NCI-H1930 (cell line): ENCODE measurements around the gene EEFSEC.
A peak's percentile ranks its signal among the peaks of the same experiment; 100 is the strongest.

Experiments
- DNase-seq, 2 experiments: peaks; one replicate each; lab custom pipeline; 2025; lab: John Stamatoyannopoulos, UW

The EEFSEC gene

GRCh38 chr3:128412180-128413002 is 259.1 kb downstream of the EEFSEC start:
- no peak for DNase-seq

DNA sequence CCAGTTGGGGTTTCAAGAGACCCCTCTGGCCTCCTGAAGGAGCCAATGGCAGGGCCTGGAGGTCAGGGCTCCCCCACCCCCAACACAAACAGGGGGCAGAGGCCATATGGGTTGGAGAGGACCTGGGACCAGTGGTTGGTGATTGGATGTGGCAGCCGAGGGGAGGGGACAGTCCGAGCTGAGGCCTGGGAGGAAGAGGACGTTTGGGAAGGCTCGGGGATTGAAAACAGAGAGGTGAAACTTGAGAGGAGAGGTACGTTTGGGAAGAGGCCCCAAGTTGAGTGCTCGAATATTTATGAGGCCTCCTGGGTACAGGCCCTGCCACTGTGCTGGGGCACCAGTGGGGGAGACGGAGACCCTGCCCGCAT is 259.7 kb downstream of the EEFSEC start:
- DNase-seq, result no peak

DNA sequence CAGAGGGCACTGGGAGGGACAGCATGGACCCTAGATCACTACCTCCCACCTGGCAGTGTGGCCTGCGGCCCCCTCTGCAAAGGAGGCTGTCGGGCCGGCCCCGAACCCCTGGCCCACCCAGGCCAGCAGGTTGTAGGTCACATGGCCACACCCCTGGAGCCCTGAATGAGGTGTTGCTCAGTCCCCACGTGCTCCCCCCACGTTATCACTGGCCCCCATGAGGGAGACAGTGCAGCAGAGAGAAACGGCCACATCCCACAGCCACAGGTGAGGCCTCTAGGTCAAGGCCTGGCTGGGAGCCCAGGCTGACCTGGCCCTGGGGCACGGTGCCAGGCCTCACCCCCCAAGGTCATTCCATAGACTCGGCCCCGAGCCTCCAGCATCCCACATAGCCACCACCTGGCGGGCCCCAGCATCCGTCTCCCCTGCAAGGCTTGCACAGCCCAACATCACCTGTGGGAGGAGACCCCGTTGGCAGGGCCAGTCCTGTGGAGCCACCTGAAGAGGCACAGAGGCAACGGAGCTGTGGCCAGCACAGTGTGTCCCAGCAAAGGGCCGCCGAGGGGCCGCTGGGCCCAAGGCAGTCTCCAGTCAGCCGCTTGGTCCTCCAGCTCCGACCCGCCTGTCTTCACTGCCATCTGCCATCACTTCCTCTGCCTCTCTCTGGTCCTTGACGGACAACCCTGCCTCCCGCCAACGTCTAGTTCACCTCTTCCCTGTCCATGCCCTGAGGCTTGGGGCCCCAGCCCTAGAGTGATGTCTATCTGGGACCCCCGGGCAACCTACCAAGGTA is 260.3 kb downstream of the EEFSEC start:
- DNase-seq, result no peak

DNA sequence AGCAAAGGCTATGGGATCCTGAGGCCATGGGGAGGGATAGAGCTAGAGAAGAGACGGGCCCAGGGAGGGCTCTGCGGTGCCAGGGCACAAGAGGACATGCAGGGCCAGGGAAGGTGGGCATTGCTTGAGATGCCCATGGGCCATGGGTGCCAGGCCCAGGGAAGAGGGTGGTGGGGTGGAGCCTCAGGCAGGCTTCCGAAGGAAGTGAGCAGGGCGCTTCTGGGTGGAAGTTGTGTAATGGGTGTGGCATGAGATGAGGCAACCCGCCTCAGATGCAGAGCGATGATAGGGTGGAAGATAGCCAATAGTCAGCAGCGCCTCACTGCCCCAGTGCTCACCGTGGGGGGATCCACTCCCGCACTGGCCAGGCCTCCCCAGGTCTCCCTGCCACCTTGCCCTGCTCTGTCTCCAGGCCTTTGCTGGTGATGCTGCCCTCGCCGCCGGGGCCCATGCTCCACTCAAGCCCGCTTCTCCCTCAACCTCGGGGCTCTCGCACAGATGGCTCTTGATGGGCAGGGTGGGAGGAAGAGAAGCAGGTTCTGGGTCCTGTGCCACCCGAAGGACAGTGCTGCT is 262.0 kb downstream of the EEFSEC start:
- DNase-seq, result no peak

GRCh38 chr3:128415773-128416577 is 262.7 kb downstream of the EEFSEC start:
- no peak for DNase-seq

GRCh38 chr3:128416578-128417211 is 263.4 kb downstream of the EEFSEC start:
- no peak for DNase-seq

GRCh38 chr3:128418900-128419299 is 265.6 kb downstream of the EEFSEC start:
- no peak for DNase-seq

GRCh38 chr3:128419311-128419710 is 266.0 kb downstream of the EEFSEC start:
- no peak for DNase-seq

DNA sequence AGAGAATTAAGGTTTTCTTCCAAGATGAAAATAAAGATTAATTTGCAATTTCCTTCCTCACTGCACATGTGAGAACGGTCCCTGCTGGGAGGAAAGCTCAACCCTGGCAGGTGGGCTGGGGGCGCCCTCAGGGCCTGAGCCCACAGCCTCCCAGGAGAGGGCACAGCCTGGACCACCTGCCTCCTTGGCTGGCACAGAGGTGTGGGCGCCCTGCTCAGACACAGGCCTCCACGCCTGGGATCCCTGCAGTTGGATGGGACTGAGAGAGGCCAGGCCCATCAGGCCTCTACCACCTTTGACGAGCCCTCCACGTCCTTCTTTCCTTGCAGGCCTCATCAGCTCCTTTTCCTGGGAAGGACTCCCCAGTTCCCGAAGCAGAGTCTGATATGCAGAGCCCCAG is 267.0 kb downstream of the EEFSEC start:
- DNase-seq, result no peak

DNA sequence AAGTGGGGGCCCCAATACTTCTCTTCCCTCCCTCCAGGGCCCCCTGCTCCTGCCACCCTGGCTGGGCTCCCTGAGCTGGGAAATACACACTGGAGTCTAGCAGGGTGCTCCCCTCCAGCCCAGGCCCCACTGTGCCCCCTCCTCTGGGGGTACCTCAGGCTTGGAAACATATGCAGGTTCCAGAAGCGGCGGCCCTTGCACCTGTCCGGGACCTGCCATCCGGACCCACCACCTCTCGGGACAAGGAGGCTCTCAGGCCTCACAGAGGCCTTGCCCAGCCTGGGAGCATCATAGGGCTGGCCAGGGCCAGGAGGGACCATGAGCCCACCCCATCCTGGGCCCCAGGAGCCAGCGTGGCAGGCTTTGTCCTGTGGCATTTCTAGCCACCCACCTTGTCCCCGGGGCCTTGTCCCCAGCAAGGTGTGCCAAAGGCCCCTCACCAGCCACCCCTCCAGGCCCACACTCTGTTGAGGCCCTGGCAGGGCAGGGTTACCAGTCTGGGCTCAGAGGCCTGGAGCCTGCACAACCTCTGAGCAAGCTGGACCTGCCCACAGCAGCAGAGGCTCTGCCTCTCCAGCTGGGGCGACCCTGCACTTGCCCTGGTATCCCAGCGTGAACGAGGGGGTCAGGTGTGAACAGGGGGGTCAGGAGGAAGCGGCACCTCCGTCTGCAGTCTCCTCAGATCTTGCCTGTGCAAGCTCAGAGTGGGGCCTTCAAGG is 267.6 kb downstream of the EEFSEC start:
- DNase-seq, result no peak

DNA sequence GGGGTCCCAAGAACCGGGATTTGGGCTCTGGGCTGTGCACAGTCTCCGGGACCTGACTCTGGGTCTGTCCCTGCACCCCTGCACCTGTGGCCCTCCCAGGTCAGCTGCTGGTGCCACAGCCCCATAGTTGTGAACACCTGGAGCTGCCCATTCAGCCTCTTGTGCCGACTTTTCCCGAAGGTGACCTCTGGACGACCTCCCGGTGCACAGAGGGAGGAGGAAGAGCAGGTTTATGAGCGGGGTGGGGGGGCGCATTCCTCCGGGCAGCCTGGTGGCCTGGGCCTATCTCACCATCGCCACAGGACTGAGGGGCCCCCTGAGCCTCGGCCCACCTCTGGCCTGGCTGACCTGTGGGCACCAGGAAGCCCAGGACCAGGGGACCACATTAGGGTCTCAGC is 268.2 kb downstream of the EEFSEC start:
- DNase-seq, result no peak

GRCh38 chr3:128421966-128422365 is 268.7 kb downstream of the EEFSEC start:
- no peak for DNase-seq

DNA sequence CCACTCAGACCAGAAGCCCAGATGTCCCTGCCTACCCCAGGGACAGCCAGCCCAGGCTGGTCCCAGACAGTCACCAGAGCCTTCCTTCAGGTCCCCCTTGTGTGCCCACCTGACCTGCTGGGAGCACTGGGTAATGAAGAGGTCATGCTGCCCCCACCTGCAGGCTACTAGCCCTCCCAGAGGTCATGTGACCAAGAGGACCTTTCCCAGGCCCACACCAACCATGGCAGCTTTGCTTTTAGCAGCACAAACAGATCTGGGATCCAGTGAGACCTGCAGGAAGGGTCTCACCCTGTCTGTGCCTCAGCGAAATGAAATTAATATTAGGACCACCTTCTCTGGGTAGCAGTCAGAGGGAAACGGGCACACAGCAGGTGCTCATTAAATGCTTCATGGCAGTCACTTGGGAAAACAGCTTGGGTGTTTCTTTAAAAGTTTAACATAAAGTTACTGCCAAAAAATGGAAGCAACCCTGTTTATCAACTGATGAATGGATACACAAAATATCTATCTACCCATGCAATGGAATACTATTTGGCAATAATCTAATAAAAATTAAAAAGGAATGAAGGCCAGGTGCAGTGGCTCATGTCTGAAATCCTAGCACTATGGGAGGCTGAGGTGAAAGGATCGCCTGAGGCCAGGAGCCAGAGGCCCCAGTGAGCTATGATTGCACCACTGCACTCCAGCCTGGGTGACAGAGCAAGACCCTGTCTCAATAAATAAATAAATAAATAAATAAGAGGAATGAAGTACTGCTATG is 269.7 kb downstream of the EEFSEC start:
- no peak for DNase-seq

GRCh38 chr3:128423525-128424147 is 270.4 kb downstream of the EEFSEC start:
- no peak for DNase-seq

- no peak for DNase-seq
Measured at GRCh38 chr3:128424508-128425069, 271.3 kb downstream of the EEFSEC start.

GRCh38 chr3:128425142-128425845 is 272.0 kb downstream of the EEFSEC start:
- DNase-seq, result no peak

DNA sequence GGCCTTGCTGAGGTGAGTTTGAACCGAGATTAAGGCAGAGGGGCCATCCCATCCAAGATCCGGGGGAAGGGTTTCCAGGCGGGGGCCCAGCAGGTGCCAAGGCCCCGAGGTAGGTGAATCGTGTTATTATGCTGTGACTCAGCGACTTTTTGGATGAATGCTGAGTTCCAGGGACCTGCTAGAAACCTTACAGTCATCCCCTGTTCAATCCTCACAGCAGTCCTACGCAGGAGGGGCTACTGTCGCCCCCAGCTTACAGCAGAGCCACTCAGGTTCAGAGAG is 272.5 kb downstream of the EEFSEC start:
- no peak for DNase-seq

GRCh38 chr3:128426128-128426921 is 273.0 kb downstream of the EEFSEC start:
- DNase-seq, result peak in 1 of 2 experiments; percentile 36
